ENCODE data around the gene RALGPS1.

The RALGPS1 gene

DNA sequence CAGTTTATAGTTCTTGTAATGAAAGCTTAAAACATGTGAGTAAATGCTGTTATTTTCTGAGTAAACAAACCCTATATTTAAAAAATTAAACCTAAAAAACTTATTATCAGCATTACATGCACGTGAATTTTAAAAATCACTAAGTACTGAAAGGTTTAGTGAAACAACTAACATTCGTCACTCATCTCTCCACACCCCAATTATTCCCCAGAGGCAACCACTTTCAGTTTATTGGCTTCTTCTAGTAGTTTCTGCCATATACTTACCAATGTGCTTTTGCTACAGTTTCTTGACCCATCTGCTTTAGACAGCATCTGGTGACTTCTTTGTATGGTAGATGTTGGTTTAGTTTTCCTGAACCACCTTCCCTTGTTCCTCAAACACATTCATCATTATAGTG is 149.8 kb downstream of the RALGPS1 start:
- no peaks in the 10 kb centered on the region for H3K9me3 ChIP-seq (ENCODE audit: control insufficient read depth, low read length)
- H3K79me2 ChIP-seq: no peaks in the 10 kb centered on the region
- no peak overlapping the region for H2AFZ ChIP-seq
- no peak overlapping the region for H3K9ac ChIP-seq
- H3K27ac ChIP-seq: no peak overlapping the region
- no peak overlapping the region for H3K4me3 ChIP-seq (ENCODE audit: low read depth, low read length)
- TF ChIP-seq CTCF (IDR thresholded peaks at IDR 0.05): no peak
- H3K36me3 ChIP-seq (ENCODE audit: control insufficient read depth, insufficient read depth, low read length): no peaks in the 10 kb centered on the region
- H3K4me2 ChIP-seq (ENCODE audit: low read length): no peak overlapping the region
- H3K27me3 ChIP-seq (ENCODE audit: control insufficient read depth, insufficient read depth, low read length): no peaks in the 10 kb centered on the region
- no peaks in the 10 kb centered on the region for H3K4me1 ChIP-seq

GRCh38 chr9:127065592-127065991 is 151.0 kb downstream of the RALGPS1 start:
- Histone ChIP-seq H3K9me3 (ENCODE audit: control insufficient read depth, low read length) (no peaks in the 10 kb centered on the region), H2AFZ (no peak overlapping the region), H3K4me3 (ENCODE audit: low read depth, low read length) (no peak overlapping the region), H3K4me2 (ENCODE audit: low read length) (no peak overlapping the region), H3K9ac (no peak overlapping the region), H3K79me2 (no peaks in the 10 kb centered on the region), H3K27ac (no peak overlapping the region), H3K27me3 (ENCODE audit: control insufficient read depth, insufficient read depth, low read length) (no peaks in the 10 kb centered on the region), H3K4me1 (no peaks in the 10 kb centered on the region), H3K36me3 (ENCODE audit: control insufficient read depth, insufficient read depth, low read length) (no peaks in the 10 kb centered on the region)
- TF ChIP-seq CTCF (IDR thresholded peaks at IDR 0.05): no peak

DNA sequence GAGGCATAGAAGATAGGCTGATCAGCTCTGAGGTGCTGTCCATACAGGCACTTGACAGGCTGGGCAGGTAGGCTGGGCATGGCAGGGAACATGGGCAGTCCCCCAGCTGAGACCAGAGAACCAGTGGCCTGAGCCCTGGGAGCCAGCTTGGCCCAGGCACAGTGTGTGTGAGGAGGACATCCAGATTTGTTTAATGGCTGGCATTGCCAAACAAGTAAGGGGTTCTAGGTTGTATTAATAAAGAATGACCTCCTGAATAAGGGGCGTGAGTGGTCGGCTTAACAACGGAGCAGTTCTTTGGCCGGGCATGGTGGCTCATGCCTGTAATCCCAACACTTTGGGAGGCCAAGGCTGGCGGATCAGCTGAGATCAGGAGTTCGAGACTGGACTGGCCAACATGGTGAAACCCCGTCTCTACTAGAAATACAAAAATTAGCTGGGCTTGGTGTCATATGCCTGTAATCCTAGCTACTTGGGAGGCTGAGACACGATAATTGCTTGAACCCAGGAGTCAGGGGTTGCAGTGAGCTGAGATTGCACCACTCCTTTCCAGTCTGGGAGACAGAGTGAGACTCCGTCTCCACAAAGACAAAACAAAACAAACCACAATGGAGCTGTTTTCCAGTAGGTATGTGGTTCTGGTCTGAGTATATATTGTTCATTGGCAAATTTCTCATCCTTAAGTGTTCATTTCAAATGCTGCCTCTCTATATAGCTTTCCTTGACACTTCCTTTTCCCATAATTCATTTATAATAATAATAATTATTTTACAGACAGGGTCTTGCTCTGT is 151.7 kb downstream of the RALGPS1 start:
- Histone ChIP-seq H2AFZ (no peak overlapping the region), H3K9ac (no peak overlapping the region), H3K9me3 (ENCODE audit: control insufficient read depth, low read length) (no peaks in the 10 kb centered on the region), H3K27ac (no peak overlapping the region), H3K79me2 (no peaks in the 10 kb centered on the region), H3K4me2 (ENCODE audit: low read length) (no peak overlapping the region), H3K36me3 (ENCODE audit: control insufficient read depth, insufficient read depth, low read length) (no peaks in the 10 kb centered on the region), H3K4me3 (ENCODE audit: low read depth, low read length) (no peak overlapping the region), H3K4me1 (no peaks in the 10 kb centered on the region), H3K27me3 (ENCODE audit: control insufficient read depth, insufficient read depth, low read length) (no peaks in the 10 kb centered on the region)
- TF ChIP-seq CTCF (IDR thresholded peaks at IDR 0.05): no peak

DNA sequence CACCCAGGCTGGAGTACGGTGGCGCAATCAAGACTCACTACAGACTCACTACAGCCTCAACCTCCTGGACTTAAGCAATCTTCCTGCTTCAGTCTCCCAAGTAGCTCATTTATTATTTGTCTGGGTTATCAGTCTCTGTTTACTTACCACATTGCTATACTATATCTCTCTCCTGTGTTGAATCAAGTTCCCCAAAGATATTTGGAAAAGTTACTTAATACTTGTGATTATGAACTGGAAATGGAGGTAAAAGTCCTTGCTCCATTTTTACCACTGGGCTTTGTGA is 152.2 kb downstream of the RALGPS1 start:
- H3K79me2 ChIP-seq: no peaks in the 10 kb centered on the region
- no peaks in the 10 kb centered on the region for H3K9me3 ChIP-seq (ENCODE audit: control insufficient read depth, low read length)
- no peaks in the 10 kb centered on the region for H3K4me1 ChIP-seq
- no peak overlapping the region for H3K4me2 ChIP-seq (ENCODE audit: low read length)
- H3K9ac ChIP-seq: no peak overlapping the region
- no peaks in the 10 kb centered on the region for H3K36me3 ChIP-seq (ENCODE audit: control insufficient read depth, insufficient read depth, low read length)
- H3K27ac ChIP-seq: no peak overlapping the region
- H2AFZ ChIP-seq: no peak overlapping the region
- TF ChIP-seq CTCF (IDR thresholded peaks at IDR 0.05): no peak
- no peaks in the 10 kb centered on the region for H3K27me3 ChIP-seq (ENCODE audit: control insufficient read depth, insufficient read depth, low read length)
- H3K4me3 ChIP-seq (ENCODE audit: low read depth, low read length): no peak overlapping the region

DNA sequence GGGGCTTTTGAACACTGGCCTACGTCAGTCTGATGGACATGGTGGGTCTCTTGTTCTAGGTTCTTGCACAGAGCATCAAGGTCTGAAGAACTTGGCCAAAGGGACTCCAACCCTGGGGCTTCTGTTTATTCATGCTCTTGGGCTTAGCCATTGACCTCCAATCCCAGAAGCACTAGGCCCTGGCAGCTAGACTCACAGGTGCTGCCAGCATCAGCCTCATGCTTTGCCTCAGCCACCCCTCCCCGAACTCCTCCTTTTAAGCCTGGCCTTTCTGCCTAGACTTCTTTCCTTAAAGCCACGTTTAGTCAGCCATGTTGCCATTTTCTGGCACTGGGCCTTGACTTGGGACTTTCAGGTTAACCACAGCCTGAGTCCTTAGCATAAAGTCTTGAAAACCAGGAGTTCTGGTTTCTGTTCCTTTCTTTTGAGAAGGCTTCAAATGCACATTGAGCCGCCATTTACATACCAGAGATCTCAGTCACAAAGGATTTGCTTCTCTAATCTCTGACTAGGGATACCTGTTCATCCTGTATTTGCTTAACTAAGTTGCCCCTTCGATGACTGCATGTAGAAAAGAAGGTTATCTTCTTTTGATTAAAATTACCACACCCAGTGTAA is 153.1 kb downstream of the RALGPS1 start:
- Histone ChIP-seq H3K27me3 (ENCODE audit: control insufficient read depth, insufficient read depth, low read length) (no peaks in the 10 kb centered on the region), H3K4me1 (no peaks in the 10 kb centered on the region), H3K27ac (no peak overlapping the region), H3K4me2 (ENCODE audit: low read length) (no peak overlapping the region), H3K4me3 (ENCODE audit: low read depth, low read length) (no peak overlapping the region), H3K36me3 (ENCODE audit: control insufficient read depth, insufficient read depth, low read length) (no peaks in the 10 kb centered on the region), H3K9ac (no peak overlapping the region), H3K9me3 (ENCODE audit: control insufficient read depth, low read length) (no peaks in the 10 kb centered on the region), H2AFZ (no peak overlapping the region), H3K79me2 (no peaks in the 10 kb centered on the region)
- TF ChIP-seq CTCF (IDR thresholded peaks at IDR 0.05): no peak

Measured in parathyroid adenoma (tissue), 2 donors.